Neural progenitor cell (in vitro differentiated cells): ENCODE data around the gene CA10. TPM values are rescaled to one million over a fixed set of nuclear protein-coding genes. Genes with fewer than 3 reads are reported as not detected.
A peak's percentile ranks its signal among the peaks of the same experiment; 100 is the strongest.

Experiments
- DNase-seq: peaks from one replicate; pipeline ENCODE4 v3.0.0-alpha.2; 2016; ENCODE audit warnings: low spot score
- H2AFZ ChIP-seq: fragments of 200-600 bp; sonication (generic); replicated peaks from 2 replicates; pipeline ENCODE4 v1.6.1; 2016; ENCODE audit warnings: antibody characterized with exemption
- H3F3A ChIP-seq: fragments of 200-600 bp; sonication (generic); 2 replicates; pipeline ENCODE4 v1.6.1; 2016; ENCODE audit warnings: antibody characterized with exemption, low read depth
- H3K27ac ChIP-seq: fragments of 200-600 bp; sonication (generic); 2 replicates; pipeline ENCODE4 v1.5.1; 2016; ENCODE audit warnings: mild to moderate bottlenecking
- H3K27me3 ChIP-seq: fragments of 200-600 bp; sonication (generic); 2 replicates; pipeline ENCODE4 v1.6.1; 2016; ENCODE audit warnings: mild to moderate bottlenecking, moderate library complexity
- H3K36me3 ChIP-seq: fragments of 200-600 bp; sonication (generic); 2 replicates; pipeline ENCODE4 v1.5.1; 2016
- H3K4me1 ChIP-seq: fragments of 200-600 bp; sonication (generic); 2 replicates; pipeline ENCODE4 v1.6.1; 2016; ENCODE audit warnings: mixed run types
- H3K4me2 ChIP-seq: fragments of 200-600 bp; sonication (generic); 2 replicates; pipeline ENCODE4 v1.6.1; 2016
- H3K4me3 ChIP-seq: fragments of 200-600 bp; sonication (generic); 2 replicates; pipeline ENCODE4 v1.5.1; 2016
- H3K79me2 ChIP-seq: fragments of 200-600 bp; sonication (generic); 2 replicates; pipeline ENCODE4 v1.6.1; 2016; ENCODE audit warnings: low read depth
- H3K9ac ChIP-seq: fragments of 200-600 bp; sonication (generic); 2 replicates; pipeline ENCODE4 v1.6.1; 2016
- H3K9me3 ChIP-seq: fragments of 200-600 bp; sonication (generic); 2 replicates; pipeline ENCODE4 v1.5.1; 2016; ENCODE audit warnings: low read depth
- H4K20me1 ChIP-seq: fragments of 200-600 bp; sonication (generic); 2 replicates; pipeline ENCODE4 v1.6.1; 2016; ENCODE audit warnings: low read depth
- H3K27ac Mint-ChIP-seq: 3 replicates; pipeline ENCODE4 v1.8.0; 2021; ENCODE audit warnings: mixed read lengths
- H3K27me3 Mint-ChIP-seq: 2 replicates; pipeline ENCODE4 v1.8.0; 2022; ENCODE audit warnings: low read depth, mild to moderate bottlenecking, inconsistent platforms, moderate library complexity, mixed read lengths; ENCODE audit not compliant: insufficient read depth
- H3K36me3 Mint-ChIP-seq: 3 replicates; pipeline ENCODE4 v1.8.0; 2021; ENCODE audit warnings: mixed read lengths
- H3K4me1 Mint-ChIP-seq: 3 replicates; pipeline ENCODE4 v1.8.0; 2021; ENCODE audit warnings: mixed read lengths
- H3K4me3 Mint-ChIP-seq: 3 replicates; pipeline ENCODE4 v1.8.0; 2021; ENCODE audit warnings: mild to moderate bottlenecking, moderate library complexity, mixed read lengths
- H3K9me3 Mint-ChIP-seq: 3 replicates; pipeline ENCODE4 v1.8.0; 2020; ENCODE audit warnings: mixed read lengths
- EZH2 ChIP-seq: fragments of 200-600 bp; sonication (generic); IDR thresholded peaks from 2 replicates; pipeline ENCODE4 v1.6.1; 2017; ENCODE audit warnings: antibody characterized with exemption, mild to moderate bottlenecking, moderate library complexity
- EZH2phosphoT487 ChIP-seq: fragments of 200-600 bp; sonication (generic); IDR thresholded peaks from 2 replicates; pipeline ENCODE4 v1.6.1; 2017; ENCODE audit warnings: antibody characterized with exemption
- total RNA-seq: library from RNA; depleted of rRNA; stranded (reverse); fragments of >200 nt; gene quantifications from 2 replicates; pipeline ENCODE4 v1.2.3, GENCODE V29; 2015; ENCODE audit warnings: low replicate concordance
- TF ChIP-seq, protein P1 (sequence below): fragments of 200-600 bp; sonication (generic); IDR thresholded peaks from 2 replicates; pipeline ENCODE4 v1.5.1; 2017; ENCODE audit warnings: antibody characterized with exemption, mild to moderate bottlenecking

The CA10 gene
- total RNA-seq, 1 donor from 2014 or later: 0.65 TPM

DNA sequence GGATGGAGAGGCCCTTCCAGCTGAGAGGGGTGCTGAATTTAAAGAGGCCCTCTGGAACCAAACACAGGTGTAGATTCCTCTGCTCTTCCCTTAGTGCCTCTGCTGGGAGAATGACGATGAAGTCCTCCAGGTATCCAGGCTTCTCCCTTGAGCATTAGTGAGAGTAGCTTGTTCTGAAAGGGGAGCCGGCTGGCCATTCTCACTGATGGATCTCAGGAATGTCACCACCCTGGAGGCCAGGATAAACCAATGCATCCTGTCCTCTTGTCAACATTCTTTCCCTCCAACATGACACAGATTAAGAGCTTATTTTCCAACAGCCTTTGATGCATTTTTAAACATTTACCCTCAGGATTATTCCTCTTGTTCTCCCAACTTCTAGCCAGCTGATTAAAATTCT is 325.5 kb downstream of the CA10 start:
- Mint-ChIP-seq H3K9me3 (no peaks in the 10 kb centered on the region), H3K27me3 (peaks cover 2% of the 10 kb centered on the region), H3K4me1 (peaks cover 22% of the 10 kb centered on the region), H3K4me3 (no peak overlapping the region), H3K27ac (no peak overlapping the region), H3K36me3 (no peaks in the 10 kb centered on the region)
- peaks cover 3% of the 10 kb centered on the region for H3K4me1 ChIP-seq
- no peaks in the 10 kb centered on the region for H3K36me3 ChIP-seq
- no peaks in the 10 kb centered on the region for H4K20me1 ChIP-seq
- no peak overlapping the region for H3K4me2 ChIP-seq
- H3K27ac ChIP-seq: no peak overlapping the region
- no peak overlapping the region for H3K9ac ChIP-seq
- TF ChIP-seq, protein P1, sequence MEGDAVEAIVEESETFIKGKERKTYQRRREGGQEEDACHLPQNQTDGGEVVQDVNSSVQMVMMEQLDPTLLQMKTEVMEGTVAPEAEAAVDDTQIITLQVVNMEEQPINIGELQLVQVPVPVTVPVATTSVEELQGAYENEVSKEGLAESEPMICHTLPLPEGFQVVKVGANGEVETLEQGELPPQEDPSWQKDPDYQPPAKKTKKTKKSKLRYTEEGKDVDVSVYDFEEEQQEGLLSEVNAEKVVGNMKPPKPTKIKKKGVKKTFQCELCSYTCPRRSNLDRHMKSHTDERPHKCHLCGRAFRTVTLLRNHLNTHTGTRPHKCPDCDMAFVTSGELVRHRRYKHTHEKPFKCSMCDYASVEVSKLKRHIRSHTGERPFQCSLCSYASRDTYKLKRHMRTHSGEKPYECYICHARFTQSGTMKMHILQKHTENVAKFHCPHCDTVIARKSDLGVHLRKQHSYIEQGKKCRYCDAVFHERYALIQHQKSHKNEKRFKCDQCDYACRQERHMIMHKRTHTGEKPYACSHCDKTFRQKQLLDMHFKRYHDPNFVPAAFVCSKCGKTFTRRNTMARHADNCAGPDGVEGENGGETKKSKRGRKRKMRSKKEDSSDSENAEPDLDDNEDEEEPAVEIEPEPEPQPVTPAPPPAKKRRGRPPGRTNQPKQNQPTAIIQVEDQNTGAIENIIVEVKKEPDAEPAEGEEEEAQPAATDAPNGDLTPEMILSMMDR: peak; percentile 7
- TF ChIP-seq EZH2phosphoT487: no peak
- no peak overlapping the region for H3K4me3 ChIP-seq
- no peaks in the 10 kb centered on the region for H3K27me3 ChIP-seq
- H3K79me2 ChIP-seq: no peaks in the 10 kb centered on the region
- H3K9me3 ChIP-seq: no peaks in the 10 kb centered on the region
- no peak overlapping the region for H2AFZ ChIP-seq
- peak; percentile 60 for DNase-seq
- no peaks in the 10 kb centered on the region for H3F3A ChIP-seq

DNA sequence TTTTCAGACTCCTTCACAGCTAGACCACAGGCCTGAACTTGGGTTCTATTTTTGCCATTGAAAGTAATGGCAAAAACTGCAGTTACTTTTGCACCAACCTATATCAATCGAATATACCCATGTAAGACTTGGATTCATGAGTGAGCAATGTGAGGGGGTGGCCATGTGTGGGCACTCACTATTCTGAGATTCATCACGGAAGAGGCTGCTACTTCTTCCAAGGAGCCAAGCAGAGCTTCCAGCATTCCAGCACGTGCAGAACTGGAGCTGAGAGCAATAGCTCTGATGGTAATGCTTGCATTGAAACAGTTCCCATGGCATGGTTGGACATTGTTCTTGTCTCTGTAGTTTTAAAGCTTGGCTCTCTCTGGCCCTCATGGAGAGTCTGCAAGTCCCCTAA is 327.6 kb downstream of the CA10 start:
- Histone ChIP-seq H3K79me2 (no peaks in the 10 kb centered on the region), H2AFZ (no peak overlapping the region), H3K36me3 (no peaks in the 10 kb centered on the region), H3K4me2 (no peak overlapping the region), H3K9ac (no peak overlapping the region), H3K9me3 (no peaks in the 10 kb centered on the region), H3F3A (no peaks in the 10 kb centered on the region), H4K20me1 (no peaks in the 10 kb centered on the region), H3K27ac (no peak overlapping the region), H3K4me3 (no peak overlapping the region), H3K27me3 (no peaks in the 10 kb centered on the region), H3K4me1 (peaks cover 3% of the 10 kb centered on the region)
- Mint-ChIP-seq H3K27ac (no peak overlapping the region), H3K4me3 (no peak overlapping the region), H3K36me3 (no peaks in the 10 kb centered on the region), H3K4me1 (peaks cover 22% of the 10 kb centered on the region), H3K9me3 (no peaks in the 10 kb centered on the region), H3K27me3 (peaks cover 2% of the 10 kb centered on the region)
- TF ChIP-seq EZH2phosphoT487 (no peak), EZH2 (no peak)
- TF ChIP-seq, protein P1: no peak
- DNase-seq: no peak

DNA sequence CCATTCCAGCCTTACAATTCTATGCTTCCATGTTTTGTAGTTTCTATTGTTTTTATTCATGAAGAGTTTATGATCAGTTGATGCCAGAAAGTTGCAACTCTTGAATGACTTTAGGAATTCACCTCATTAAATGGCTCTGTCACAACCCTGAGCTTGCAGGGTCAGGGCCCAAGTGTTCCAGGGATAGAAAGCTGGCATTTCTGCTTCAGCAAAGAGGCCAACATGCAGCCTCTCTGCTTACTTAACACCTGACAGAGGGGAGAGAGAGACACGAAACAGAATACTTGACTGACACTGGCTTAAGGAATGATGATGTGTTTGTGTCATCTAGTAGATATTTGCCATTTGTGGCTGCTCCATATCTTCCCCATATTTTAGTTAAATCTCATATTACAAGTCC is 328.1 kb downstream of the CA10 start:
- no peak overlapping the region for H3K4me3 Mint-ChIP-seq
- peaks cover 4% of the 10 kb centered on the region for H3K27me3 Mint-ChIP-seq
- peaks cover 22% of the 10 kb centered on the region for H3K4me1 Mint-ChIP-seq
- H3K4me1 ChIP-seq: peaks cover 3% of the 10 kb centered on the region
- no peaks in the 10 kb centered on the region for H4K20me1 ChIP-seq
- DNase-seq: no peak
- H3K27me3 ChIP-seq: no peaks in the 10 kb centered on the region
- H3K4me2 ChIP-seq: no peak overlapping the region
- no peak overlapping the region for H2AFZ ChIP-seq
- TF ChIP-seq, protein P1: no peak
- no peak for TF ChIP-seq EZH2phosphoT487
- TF ChIP-seq EZH2: no peak
- no peak overlapping the region for H3K9ac ChIP-seq
- H3K36me3 ChIP-seq: no peaks in the 10 kb centered on the region
- H3K27ac ChIP-seq: no peak overlapping the region
- no peaks in the 10 kb centered on the region for H3K79me2 ChIP-seq
- H3K36me3 Mint-ChIP-seq: no peaks in the 10 kb centered on the region
- H3K9me3 ChIP-seq: no peaks in the 10 kb centered on the region
- H3K4me3 ChIP-seq: no peak overlapping the region
- H3K27ac Mint-ChIP-seq: no peak overlapping the region
- H3F3A ChIP-seq: no peaks in the 10 kb centered on the region
- no peaks in the 10 kb centered on the region for H3K9me3 Mint-ChIP-seq

DNA sequence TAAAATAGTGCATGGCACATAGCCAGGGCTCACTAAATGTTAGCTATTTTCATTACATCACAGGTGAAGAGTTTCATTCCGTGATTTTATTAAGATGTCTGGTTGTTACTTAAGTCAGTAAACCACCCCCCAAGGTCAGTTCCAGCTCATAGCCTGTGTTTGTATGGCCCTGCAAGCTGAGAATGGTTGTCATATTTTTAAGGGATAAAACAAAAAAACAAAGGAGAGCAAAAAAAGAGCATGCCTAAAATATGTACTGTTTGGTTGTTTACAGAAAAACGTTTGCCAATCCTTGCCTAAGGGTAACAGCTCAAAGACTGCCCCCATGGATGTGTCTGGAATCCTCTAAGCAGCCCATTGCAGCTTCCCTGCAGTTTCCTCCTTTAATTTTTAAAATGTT is 329.6 kb downstream of the CA10 start:
- Mint-ChIP-seq H3K27ac (no peak overlapping the region), H3K36me3 (no peaks in the 10 kb centered on the region), H3K4me3 (no peak overlapping the region), H3K9me3 (no peaks in the 10 kb centered on the region), H3K27me3 (peaks cover 4% of the 10 kb centered on the region), H3K4me1 (peaks cover 22% of the 10 kb centered on the region)
- Histone ChIP-seq H2AFZ (no peak overlapping the region), H4K20me1 (no peaks in the 10 kb centered on the region), H3F3A (no peaks in the 10 kb centered on the region), H3K27ac (no peak overlapping the region), H3K4me3 (no peak overlapping the region), H3K4me1 (peaks cover 3% of the 10 kb centered on the region), H3K9me3 (no peaks in the 10 kb centered on the region), H3K9ac (no peak overlapping the region), H3K79me2 (no peaks in the 10 kb centered on the region), H3K36me3 (no peaks in the 10 kb centered on the region), H3K27me3 (no peaks in the 10 kb centered on the region), H3K4me2 (no peak overlapping the region)
- no peak for DNase-seq
- TF ChIP-seq EZH2phosphoT487: no peak
